MM.1S (cell line): ENCODE results near the gene KRTAP4-11.
"Not testable (repeated sequence)": the region's sequence is repeated elsewhere in the genome, so short reads cannot be mapped to it uniquely, and the experiment has no call there.

Experiments used
- CTCF ChIP-seq: fragments of 300-600 bp; sonication (generic); IDR thresholded peaks from 2 replicates; pipeline ENCODE4 v1.5.1; 2016; ENCODE audit warnings: antibody characterized with exemption, low read length, mixed read lengths
- EZH2phosphoT487 ChIP-seq: fragments of 300-600 bp; sonication (generic); IDR thresholded peaks from 2 replicates; pipeline ENCODE4 v1.6.1; 2018; ENCODE audit warnings: antibody characterized with exemption, low read length

- not testable (repeated sequence) for TF ChIP-seq CTCF, EZH2phosphoT487
Measured at GRCh38 chr17:41160190-41160589, 42.0 kb upstream of the KRTAP4-11 start.
